ENCODE measurements around the gene AMACR.
"Not testable (repeated sequence)": the region's sequence is repeated elsewhere in the genome, so short reads cannot be mapped to it uniquely, and the experiment has no call there.

Gene AMACR

GRCh38 chr5:34035756-34036155 lies 27.9 kb upstream of the AMACR start:
- DNase-seq: no peak

GRCh38 chr5:34034534-34035327 lies 26.9 kb upstream of the AMACR start:
- DNase-seq: no peak

DNA sequence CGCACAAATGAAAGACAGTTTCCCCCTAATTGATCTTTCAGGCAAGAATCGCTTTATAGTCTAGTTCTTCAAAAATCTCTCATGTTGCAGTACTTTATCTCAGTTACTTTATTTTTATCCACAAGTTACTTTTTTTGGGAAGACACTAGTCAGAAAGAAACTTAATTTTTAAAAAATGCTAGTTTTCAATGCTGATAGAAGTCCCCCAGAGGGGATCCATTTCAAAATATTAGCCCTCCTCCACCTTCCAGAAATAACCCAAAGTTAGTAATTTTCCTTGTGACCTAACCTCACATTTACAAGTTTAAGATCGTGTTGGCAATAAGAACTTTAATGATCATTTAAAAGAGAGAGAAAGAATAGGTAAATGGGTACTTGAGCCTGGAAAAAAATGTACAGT lies 24.1 kb upstream of the AMACR start:
- DNase-seq: no peak

DNA sequence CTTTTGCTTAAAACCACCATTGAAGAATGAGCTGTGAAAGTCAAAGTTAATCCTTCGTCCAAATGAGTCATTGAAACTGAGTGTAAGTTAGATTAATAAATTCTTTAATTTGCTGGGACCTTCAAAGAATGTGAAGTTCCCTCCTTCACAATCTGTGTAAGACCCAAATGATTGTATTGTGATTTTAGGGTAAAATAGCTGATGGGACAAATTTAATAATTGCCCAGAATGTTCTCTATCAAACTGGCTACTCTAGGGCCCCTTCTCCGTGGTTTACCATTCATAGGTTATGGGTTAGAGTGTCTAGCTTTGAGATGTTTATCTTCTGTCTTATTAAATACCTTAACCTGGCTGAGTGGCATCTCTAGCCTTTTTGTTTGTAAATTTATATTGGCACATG lies 23.3 kb upstream of the AMACR start:
- no peak for DNase-seq

DNA sequence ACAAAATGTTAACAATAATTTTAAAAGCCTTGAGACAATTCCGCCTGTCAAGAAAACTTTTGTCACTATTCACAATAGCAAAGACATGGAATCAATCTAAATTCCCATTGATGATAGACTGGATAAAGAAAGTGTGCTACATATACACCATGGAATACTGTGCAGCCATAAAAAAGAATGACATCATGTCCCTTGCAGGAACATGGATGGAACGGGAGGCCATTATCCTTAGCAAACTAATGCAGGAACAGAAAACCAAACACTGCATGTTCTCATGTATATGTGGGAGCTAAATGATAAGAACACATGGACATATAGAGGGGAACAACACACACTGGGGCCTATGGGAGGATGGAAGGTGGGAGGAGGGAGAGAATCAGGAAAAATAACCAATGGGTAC lies 22.7 kb upstream of the AMACR start:
- not testable (repeated sequence) for DNase-seq

- DNase-seq: no peak
These were observed 22.2 kb upstream of the AMACR start for GRCh38 chr5:34030048-34030447.

GRCh38 chr5:34028349-34028748 lies 20.5 kb upstream of the AMACR start:
- DNase-seq: no peak

DNA sequence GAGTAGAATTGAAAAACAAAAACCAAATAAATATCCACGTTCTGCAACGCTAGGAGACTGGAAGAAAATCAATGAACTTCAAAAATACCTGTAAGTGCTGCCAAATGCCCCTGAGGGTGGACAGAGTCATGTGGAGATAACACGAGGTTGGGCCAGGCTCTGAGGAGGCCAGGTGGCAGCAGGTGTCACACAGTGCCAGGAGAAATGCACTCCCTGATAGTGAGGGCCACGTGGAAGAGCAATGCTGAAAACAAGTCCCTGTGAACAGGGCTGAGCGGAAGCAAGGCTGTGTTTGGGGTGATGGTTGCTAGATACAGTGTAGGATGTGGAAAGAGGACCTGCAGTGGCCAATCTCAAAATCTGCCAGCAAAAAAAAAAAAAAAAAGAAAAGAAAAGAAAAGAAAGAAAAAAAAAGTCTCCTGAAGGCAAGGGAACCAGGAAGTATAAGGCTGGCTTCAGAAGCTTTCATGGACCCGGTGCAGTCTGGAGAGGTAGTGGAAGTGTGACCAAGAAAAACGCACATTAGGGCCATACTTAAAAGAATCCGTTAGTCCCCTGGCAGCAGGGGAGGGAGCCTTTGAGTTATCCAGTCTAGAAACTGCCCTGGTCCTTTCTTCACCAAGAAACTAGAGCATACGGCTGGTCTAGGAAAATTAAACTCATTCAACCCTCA lies 18.4 kb upstream of the AMACR start:
- no peak for DNase-seq

DNA sequence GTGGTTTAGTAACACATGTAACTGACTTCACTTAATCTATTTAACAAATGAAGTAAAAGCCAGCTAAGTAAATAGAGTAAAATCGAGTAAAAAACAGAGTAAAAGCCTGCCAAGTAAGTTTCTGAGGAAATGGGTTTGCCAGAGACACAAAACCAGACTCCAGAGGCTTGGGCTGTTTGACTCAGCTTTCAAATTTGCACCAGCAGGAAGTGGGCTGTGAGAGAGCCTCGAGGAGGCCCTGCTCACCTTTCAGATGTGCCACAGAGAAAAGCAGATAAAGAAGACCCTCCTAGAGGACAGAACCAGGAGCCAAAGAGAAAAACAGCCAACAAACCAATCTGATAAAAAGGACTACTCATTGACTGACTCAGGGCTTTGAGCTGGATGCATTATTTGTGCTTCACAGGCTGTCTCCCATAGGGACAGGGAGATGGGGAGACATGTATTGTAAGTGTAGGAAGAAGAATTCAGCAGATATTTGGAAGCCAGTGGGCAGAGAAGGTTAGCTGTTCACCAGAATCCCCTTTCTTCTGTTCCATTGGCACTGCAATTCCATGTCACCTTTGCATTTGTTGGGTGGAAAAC lies 14.4 kb upstream of the AMACR start:
- peak; percentile 87 for DNase-seq

DNA sequence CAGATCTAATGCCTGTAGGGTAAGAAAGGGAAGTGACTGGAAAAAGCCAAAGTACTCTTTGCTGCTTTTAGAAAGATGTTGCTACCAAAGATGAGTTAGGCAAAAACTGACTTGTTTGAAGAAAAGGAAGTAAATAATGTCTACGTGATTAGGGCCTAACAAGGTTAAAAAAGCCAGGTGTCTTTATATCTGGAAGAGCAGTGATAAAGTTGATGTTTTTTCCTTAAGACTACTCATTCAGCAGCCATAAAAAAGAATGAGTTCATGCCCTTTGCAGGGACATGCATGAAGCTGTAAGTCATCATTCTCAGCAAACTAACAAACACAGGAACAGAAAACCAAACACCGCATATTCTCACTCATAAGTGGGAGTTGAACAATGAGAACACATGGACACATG lies 13.5 kb upstream of the AMACR start:
- DNase-seq: no peak

- no peak for DNase-seq
These were observed 12.9 kb upstream of the AMACR start for GRCh38 chr5:34020726-34021125.

DNA sequence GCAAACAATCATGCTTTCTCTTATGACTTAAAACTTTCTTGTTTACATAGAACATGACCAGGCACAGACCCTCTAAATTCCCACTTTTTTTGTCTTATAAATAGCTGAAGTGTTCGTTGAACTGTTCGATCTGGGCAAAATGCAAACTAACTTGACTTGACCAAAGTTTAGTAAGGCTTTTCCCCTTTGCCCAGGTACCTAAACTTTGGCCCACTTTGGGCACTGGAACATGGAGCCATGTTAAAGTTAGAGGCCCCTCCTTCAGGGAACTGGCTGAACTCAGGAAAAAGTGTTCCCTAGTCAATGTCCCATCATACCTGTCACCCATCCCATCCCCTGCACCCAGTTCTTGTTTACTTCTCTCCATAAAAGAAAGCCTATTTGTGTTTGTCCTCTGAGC lies 9.4 kb upstream of the AMACR start:
- no peak for DNase-seq

GRCh38 chr5:34016750-34017149 lies 8.9 kb upstream of the AMACR start:
- no peak for DNase-seq

GRCh38 chr5:34016222-34016621 lies 8.4 kb upstream of the AMACR start:
- no peak for DNase-seq

DNA sequence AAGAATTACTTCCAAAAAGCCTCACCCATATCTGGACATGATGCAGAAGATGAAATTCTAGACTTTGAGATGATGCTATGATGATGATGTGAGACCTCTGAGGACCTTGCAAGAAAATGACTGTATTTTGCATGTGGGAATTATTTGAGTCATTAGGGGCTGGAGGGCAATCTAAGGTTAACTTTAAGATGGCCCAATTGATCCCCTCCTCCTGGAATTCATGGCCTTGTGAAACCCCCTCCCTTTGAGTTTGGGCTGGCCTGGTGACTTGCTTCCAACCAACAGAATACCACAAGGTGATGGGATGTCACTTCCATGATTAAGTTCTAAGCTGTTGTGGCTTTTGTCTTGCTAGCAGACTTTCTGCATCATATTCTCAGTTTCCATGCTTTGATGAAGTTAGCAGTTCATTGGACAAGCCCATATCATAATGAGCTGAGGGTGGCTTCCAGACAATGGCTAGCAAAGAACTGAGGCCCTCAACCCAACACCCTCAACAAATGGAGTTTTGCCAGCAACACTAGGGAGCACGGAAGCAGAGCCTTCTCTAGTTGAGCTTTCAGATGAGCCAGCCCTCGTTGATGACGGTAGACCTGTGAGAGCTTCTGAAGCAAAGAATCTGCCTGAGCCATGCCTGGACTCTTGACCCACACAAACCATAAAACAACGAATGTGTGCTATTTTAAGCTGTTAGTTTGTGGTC lies 7.4 kb upstream of the AMACR start:
- DNase-seq: no peak

GRCh38 chr5:34014626-34015025 lies 6.8 kb upstream of the AMACR start:
- DNase-seq: no peak

- no peak for DNase-seq
These were observed 5.7 kb upstream of the AMACR start for GRCh38 chr5:34013547-34013946.

DNA sequence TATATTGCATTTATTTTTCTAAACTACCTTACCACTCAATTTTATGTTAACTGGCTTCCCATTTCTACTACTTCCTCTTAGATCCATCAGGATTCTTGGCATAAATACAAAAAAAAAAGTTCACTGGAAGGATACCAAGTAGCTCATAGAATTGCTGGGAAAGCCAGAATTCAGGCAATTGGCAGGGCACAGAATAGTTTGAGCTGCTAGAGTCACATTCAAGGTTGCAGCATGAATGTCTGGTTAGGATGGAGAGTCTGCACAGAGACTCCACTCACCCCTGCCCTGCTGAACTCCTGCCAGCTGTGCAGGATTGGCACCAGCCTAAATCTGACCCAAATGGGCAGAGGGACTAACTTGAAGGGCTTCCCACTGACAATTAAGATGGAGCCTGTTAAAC lies 4.9 kb upstream of the AMACR start:
- no peak for DNase-seq

- no peak for DNase-seq
These were observed 3.7 kb upstream of the AMACR start for GRCh38 chr5:34011536-34011935.

DNA sequence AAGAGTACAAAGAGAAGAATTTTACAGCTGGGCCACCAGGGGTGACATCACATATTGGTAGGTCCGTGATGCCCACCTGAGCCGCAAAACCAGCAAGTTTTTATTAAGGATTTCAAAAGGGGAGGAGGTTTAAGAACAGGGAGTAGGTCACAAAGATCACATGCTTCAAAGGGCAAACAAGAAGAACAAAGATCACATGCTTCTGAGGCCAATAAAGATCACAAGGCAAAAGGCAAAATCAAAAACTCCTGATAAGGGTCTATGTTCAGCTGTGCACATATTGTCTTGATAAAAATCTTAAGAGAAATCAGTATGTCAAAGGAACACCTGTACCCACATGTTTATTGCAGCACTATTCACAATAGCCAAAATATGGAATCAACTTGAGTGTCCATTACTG lies 2.3 kb upstream of the AMACR start:
- not testable (repeated sequence) for DNase-seq

DNA sequence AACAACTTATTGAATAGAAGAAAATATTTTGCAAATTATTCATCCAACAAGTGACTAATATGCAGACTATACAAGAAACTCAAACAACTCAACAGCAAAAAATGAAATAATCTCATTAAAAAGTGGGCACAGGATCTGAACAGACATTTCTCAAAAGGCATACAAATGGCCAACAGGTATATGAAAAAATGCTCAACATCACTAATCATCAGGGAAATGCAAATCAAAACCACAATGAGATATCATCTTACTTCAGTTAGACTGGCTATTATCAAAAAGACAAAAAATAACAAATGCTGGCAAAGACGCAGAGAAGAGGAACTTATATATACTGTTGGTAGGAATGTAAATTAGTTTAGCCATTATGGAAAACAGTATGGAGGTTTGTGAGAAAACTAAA lies 1.8 kb upstream of the AMACR start:
- no peak for DNase-seq

DNA sequence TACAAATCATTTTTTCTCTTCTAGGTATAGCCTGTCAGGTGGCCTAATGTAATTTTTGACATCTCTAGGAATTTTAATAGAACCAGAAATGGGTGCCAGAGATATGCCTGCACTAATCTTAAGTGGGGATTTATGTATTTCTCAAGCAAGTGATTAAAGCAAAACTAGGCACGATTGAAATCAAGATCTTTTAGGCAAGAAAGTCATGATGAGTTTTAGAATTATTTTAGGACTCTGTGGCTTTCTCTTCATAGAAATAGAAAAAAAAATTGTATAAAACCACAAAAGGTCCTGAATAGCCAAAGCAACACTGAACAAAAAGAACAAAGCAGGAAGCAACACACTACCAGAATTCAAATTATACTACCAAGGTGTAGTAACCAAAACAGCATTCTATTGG lies 952 bp upstream of the AMACR start:
- no peak for DNase-seq

DNA sequence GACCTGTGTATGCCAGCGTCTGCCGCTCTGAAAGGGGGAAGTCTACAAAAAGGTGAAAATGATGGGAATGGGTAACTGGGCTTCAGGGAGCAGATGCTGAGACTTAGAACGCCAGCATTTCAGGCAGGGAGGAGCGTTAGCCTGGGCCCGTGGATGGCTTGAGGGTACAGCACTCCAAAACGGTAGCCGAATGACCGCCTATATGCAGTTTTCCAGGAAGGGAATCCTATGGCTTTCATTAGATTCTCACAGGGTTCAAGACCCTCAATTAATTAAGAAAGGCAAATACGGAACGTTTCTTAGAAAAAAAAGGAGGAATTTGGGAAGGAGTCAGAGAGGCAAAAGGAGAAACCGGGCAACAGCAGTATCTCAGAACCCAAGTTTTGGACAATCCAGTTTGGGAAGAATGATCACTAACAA lies 639 bp downstream of the AMACR start:
- DNase-seq: no peak

DNA sequence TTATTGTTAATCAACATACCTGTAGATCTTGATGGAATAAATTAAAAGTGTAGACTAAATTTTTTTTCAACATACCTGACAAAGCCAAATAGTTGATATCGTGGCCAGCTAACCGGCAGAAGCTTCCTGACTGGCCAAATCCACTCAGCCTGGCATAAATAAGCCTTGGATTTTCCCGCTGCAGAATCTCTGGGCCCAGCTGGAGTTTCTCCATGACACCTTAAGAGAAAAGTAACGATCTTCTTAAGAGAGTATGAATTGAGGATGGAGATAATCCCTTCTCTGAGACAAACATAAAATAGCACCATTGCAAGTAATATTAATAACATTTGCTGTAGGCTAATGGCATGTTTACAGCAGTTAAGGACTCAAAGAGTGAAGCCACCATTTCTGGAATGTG lies 2.2 kb downstream of the AMACR start:
- no peak for DNase-seq
